CD4-positive, alpha-beta T cell treated with Interleukin-15 for 1 hour (primary cell): ENCODE data around the gene EBI3.
"Not testable (repeated sequence)": the region's sequence is repeated elsewhere in the genome, so short reads cannot be mapped to it uniquely, and the experiment has no call there.

Experiments used
- DNase-seq: peaks from one replicate; pipeline ENCODE4 v3.0.0-alpha.2; 2020

The EBI3 gene

GRCh38 chr19:4229179-4229931 is at the start of gene EBI3:
Gene EBI3 (plus strand): TSS chr19:4229523. CDS start chr19:4229551, 28 bp downstream.
- peak; percentile 70 for DNase-seq

GRCh38 chr19:4181053-4181508 is 48.2 kb upstream of the EBI3 start:
- DNase-seq: no peak

- peak; percentile 96 for DNase-seq
Measured at GRCh38 chr19:4182084-4182810, 47.1 kb upstream of the EBI3 start, which contains the start of the genes ANKRD24 and SIRT6. Gene ANKRD24 (plus strand): TSS chr19:4182689. CDS start chr19:4186426, 3,737 bp downstream. Gene SIRT6 (minus strand): TSS chr19:4182563. CDS start chr19:4182539, 24 bp downstream.

DNA sequence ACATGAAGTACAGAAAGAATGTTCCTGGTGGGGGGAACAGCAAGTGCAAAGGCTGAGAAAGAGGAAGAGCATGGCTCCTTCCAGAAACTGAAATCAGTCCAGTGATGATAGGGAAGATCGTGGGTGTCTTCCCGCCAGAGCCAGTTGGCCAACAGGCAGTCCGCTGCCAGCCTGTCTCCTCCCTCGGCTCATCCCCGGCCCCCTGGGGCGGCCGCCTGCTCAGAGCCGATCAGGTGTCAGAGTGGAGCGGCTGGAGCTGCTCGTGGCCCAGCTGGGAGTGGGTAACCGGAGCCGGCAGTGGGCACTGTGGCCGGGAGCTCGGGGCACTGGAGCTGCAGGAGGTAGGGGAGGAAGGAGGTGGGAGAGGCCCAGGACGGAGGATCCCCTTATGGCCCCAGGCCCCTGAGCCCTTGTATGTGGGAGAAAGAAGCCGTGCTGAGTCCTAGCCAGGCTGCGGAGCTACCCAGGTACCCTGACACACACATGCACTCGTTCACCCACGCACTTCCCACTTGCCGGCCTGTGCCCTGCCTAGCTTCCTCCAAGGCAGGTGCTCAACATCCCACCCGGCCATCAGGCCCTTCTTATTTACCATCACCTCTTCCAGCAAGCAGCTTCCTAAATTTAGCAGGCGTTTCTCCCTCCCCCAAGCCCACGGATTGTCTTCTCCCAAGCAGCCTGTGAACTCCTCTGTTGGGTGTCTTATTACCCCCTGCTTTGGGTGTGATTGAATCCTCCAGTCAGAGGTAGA is 45.2 kb upstream of the EBI3 start:
- DNase-seq: no peak

- no peak for DNase-seq
Measured at GRCh38 chr19:4184718-4185352, 44.5 kb upstream of the EBI3 start.

DNA sequence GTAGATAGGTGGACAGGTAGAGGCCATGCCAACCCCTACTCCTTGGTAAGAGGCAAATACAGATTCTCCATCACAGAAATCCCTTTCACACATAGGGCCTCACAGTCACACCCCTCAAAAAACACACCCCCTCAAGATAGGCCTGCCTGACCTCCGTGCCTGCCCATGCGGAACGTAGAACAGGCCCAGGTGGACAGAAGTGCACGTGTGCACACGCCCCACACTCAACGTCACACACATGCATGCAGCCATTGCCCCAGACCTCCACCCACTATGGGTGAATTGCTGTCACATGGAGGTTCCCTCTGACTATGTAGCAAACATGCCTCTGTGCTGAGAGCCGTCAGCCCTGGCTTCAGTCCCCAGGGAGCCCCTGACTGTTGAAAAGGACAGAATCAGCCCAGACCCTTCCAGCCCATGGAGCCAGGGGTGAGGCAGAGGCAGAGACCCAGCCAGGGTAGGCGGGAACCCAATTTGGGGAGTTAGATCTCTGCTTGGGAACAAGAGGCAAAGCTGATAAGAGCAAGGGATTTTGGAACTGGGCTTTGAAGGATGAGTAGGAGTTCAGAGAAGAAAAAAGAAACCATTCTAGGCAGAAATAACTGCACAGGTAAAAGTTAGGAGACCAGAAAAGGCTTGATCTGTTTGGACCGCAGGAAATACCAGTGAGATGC is 43.8 kb upstream of the EBI3 start:
- no peak for DNase-seq

- DNase-seq: peak; percentile 63
Measured at GRCh38 chr19:4186087-4186993, 43.0 kb upstream of the EBI3 start.

DNA sequence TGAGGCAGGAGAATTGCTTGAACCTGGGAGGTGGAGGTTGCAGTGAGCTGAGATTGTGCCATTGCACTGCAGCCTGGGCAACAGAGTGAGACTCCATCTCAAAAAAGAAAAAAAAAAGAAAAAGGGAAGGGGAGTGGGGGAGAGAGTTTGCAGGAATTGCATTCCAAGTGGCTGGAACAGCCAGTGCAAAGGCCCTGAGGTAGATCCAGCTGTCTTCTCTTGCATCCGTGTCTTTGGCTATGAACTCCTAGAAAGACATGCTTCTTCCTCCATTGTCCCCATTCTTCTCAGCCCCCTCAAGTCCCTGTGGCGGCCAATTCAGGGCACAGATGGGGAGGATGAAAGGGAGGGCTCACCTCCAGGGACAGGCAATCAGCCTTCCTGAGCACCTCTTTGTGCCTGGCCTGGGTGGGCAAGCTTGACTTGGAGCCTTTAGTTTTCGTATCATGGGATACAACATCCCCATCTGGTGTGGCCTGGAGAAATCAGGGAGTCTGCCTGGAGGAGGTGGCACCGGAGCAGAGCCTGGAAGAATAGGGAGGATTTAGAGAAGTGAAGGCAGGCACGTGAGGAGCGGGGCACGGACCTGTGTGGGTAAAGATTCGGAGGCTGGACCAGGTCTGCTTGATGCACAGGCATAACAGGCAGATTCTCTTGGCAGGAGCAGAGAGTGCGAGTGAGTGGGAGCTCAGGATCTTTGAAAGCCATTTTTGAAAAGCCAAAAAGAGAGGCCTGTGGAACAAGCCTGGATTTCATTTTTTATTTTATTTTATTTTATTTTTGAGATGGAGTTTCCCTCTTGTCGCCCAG is 41.8 kb upstream of the EBI3 start:
- no peak for DNase-seq

- DNase-seq: no peak
Measured at GRCh38 chr19:4189641-4190040, 39.7 kb upstream of the EBI3 start.

- not testable (repeated sequence) for DNase-seq
Measured at GRCh38 chr19:4192537-4192936, 36.8 kb upstream of the EBI3 start.

DNA sequence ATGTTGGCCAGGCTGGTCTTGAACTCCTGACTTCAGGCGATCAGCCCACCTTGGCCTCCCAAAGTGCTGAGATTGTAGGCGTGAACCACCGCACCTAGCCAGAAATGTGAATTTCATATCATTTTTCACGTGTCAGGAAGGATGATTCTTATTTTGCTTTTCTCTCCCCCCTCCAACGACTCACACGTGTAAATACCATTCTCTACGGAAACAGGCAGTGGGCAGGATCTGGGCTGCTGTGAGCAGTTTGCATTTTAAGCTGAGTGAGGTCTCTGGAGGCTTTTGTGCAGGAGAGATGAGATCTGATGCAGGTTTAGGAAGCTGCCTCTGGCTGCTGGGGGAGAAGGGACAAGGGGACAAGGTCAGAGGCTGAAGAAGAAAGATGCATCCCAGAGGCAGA is 35.0 kb upstream of the EBI3 start:
- no peak for DNase-seq

GRCh38 chr19:4196009-4196408 is 33.3 kb upstream of the EBI3 start:
- DNase-seq: no peak

- no peak for DNase-seq
Measured at GRCh38 chr19:4196587-4197148, 32.7 kb upstream of the EBI3 start.

DNA sequence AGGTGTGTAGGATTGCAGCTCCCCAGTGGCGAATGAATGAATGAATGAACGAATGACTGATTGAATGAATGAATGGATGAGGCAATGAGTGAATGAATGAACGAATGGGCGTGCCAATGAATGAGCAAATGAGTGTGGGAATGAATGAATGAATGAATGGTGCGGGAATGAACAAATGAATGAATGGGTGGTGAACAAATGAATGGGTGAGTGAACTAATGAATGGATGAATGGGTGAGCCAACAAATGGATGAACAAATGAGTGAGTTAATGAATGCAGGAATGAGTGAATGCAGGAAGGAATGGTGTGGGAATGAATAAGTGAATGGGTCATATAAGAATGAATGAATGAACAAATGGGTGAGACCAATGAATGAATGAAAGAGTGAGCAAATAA is 32.1 kb upstream of the EBI3 start:
- no peak for DNase-seq

DNA sequence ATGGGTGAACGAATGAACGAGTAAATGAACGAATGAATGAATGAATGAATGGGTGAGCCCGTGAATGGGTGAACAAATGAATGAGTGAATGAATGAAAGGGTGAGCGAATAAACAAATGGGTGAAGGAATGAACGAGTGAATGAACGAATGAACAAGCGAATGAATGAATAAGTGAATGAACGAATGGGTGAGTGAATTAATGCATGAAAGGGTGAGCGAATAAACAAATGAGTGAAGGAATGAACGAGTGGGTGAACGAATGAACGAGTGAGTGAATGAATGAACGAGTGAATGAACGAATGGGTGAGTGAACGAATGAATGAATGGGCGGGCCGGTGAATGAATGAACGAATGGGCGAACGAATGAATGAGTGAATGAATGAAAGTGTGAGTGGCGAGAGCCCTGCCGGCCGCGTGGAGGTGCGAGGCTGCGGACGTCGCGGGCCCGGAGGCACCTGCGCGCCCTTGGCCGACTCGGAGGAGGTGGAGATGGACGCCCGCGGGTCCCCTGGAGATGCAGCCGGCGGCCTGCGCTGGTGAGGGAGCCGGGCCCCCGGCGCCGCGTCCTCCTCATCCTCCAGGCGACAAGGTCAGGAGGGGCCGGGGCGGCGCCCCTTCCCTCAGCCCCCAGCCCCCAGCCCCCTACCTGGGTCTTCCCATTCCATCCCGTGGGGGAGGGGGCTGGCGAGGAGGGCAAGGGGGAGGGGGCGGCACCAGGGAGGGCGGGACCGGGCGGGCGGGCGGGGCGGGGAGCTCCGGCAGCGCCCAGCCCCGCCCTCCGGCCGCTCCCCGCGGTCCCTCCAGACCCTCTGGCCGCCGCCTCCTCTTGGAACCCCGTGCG is 31.5 kb upstream of the EBI3 start:
- DNase-seq: no peak

GRCh38 chr19:4198467-4199126 is 30.7 kb upstream of the EBI3 start:
- no peak for DNase-seq

DNA sequence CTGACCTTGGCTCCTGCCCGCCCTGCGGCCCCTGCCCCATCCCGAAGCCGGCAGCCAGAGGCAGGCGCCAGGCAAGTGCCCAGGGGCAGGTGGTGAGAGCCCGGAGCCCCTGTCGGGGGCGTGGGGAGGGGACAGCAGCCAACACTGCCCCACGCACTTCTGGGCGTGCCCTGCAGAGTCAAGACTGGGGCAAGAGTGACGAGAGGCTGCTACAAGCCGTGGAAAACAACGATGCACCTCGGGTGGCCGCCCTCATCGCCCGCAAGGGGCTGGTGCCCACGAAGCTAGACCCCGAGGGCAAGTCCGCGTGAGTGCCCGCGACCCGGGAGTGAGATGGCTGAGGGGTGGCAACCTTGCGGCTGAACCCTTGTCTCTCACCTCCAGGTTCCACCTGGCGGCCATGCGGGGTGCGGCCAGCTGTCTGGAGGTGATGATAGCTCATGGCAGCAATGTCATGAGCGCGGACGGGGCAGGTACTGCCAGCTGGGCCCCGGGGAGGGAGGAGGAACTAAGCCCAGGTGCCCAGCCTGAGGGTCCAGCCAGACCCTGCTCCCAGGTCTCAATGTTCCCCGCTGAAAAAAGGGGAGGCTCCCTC is 29.5 kb upstream of the EBI3 start:
- no peak for DNase-seq
